GM12801 (cell line): ENCODE measurements around the gene RSU1.

Experiments used
- TF ChIP-seq, protein P1 (sequence below): IDR thresholded peaks from one replicate; pipeline ENCODE4 v1.5.1; 2011; ENCODE audit warnings: control low read depth; ENCODE audit not compliant: insufficient read length; ENCODE audit errors: extremely low read depth

RSU1 gene

DNA sequence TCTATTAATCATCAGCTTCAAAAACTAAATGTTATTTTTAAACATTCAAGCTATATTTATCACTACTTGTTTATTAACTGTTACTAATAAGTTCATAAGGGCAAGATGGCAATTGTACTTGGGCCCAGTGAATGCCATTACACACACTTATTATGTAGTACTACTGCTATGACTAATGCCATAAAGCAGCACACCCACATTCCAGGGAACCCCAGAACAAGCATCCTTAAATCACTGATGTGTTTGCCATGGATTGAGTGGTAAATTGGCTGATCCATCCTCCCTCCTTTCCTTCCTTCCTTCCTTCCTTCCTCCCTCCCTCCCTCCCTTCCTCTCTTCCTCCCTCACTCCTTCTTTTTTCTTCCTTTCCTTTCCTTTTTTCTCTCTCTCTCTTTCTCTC is 37.4 kb upstream of the RSU1 start:
- TF ChIP-seq, protein P1, sequence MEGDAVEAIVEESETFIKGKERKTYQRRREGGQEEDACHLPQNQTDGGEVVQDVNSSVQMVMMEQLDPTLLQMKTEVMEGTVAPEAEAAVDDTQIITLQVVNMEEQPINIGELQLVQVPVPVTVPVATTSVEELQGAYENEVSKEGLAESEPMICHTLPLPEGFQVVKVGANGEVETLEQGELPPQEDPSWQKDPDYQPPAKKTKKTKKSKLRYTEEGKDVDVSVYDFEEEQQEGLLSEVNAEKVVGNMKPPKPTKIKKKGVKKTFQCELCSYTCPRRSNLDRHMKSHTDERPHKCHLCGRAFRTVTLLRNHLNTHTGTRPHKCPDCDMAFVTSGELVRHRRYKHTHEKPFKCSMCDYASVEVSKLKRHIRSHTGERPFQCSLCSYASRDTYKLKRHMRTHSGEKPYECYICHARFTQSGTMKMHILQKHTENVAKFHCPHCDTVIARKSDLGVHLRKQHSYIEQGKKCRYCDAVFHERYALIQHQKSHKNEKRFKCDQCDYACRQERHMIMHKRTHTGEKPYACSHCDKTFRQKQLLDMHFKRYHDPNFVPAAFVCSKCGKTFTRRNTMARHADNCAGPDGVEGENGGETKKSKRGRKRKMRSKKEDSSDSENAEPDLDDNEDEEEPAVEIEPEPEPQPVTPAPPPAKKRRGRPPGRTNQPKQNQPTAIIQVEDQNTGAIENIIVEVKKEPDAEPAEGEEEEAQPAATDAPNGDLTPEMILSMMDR: no peak

DNA sequence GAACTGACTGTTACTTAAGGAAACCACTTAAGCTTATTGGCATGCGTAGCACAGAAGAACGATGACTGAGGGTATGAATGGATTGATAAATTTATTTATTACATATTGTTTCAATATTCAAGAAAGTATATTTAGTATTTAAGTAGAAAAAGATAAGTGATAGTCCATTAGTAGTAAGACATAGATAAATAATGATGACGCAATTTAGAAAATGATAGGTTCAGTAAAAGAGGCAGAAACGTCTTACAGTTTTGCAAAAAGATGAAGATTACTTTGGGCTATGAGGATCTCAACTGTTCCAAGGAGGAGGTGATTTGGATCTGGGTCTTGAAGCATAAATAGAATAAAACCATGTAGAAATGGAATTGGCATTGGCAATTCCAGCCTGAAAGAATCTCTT is 36.6 kb upstream of the RSU1 start:
- TF ChIP-seq, protein P1: no peak

DNA sequence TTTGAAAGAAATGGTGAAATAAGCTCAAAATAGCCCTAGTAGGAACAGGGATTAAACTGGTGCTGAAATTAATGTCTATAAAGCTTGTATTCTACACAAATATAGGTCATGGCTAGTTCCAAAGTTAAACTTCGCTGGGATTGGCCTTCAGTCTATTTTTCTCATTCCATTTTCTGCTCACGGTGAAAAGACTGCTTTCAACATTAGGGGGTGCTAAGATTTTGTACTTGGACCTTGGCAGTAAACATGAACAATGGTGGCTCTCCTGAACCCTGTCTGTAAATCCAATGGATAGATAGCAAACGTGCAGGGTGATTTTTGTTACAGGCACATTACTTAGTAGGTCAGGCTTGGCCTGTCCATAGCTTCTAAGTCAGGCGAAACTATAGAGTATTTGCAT is 36.0 kb upstream of the RSU1 start:
- TF ChIP-seq, protein P1: no peak

DNA sequence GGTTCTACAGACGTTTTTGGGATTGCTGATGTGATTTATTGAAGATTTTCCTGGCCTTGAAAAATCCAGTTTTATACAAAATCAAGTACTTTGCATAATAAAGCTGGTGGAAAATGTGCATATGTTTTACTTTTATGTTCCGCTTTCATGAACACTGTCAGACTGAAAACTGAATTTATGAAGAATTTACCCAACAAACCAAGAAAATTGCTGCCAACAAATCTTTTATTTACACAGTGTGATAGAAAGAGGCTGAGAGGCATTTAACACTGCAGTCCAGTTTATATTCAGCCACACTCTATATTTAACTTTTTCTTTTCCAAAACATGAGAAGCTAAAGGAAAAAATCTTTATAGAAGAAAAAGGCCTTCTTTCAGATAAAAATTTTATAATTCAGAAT is 35.4 kb upstream of the RSU1 start:
- TF ChIP-seq, protein P1: no peak

DNA sequence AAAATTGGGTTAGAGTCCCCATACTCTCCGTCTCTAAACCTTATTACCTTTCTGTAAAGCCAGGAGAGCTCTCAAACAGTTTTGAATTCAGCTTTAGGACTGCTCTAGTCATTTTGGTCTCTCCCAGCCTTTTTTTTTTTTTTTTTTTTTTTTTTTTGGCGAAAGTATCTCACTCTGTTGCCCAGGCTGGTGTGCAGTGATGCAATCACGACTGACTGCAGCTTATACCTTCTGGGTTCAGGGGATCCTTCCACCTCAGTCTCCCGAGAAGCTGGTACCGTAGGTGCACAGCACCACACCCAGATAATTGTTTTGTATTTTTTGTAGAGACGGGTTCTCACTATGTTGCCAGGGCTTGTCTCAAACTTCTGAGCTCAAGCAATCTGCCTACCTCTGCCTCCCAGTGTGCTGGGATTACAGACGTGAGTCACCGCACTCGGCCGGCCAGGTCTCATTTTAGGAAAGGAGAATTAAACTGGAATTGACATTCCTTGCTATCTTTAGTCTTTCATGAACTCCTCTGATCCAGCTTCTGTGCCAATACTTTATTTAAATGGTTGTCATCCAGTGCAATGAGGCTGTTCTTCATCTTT is 31.4 kb upstream of the RSU1 start:
- TF ChIP-seq, protein P1: no peak

DNA sequence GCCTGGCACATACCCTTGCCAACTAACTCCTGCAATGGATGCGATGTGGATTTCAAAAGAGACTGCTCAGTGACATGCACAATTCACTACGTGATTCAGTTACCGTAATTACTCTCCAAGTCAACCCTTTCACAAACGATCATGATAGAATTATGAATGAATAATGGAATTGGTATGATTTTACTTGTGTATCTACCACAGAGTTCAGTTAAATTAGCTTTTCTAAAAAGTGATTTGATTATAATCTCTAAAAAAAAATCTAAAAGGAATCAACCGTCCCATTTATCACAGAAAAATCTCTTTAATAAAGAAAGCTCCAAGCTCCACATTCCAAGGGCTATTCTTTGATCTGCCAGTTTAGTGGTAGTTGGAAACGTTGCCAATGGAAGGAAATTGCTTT is 30.4 kb upstream of the RSU1 start:
- TF ChIP-seq, protein P1: no peak

DNA sequence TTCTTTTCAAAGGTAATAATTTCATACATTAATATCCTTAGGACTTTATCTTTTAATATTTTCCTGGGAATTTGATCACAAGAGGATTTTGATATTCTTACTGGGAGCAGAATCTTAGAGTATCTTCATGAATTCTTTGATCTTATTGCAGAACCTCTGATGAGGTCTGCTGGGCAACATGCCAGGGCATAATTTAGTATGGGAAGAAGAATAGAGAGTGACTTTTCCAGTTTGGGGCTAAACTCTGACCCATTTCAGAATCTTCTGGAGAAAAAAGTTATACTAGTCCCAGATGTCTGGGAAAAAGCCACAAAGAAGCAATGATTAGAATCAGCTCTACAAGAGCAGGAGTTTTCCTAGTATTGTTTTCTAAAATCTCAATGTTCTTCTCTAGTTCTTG is 28.0 kb upstream of the RSU1 start:
- TF ChIP-seq, protein P1: no peak
